Breast epithelium (tissue), 4 donors: ENCODE measurements around the gene EDAR. TPM values are rescaled to one million over a fixed set of nuclear protein-coding genes. Genes with fewer than 3 reads are reported as not detected.

ENCODE experiments used
- DNase-seq, 2 donors: peaks; one replicate each; pipeline ENCODE4 v3.0.0-alpha.2; 2019; ENCODE audit warnings: low spot score in 2 of 2
- H3K27ac ChIP-seq, 2 donors: fragments of 200-600 bp; sonication (generic) in 1 of 2; one replicate each; pipeline ENCODE4 v1.5.1; 2016 to 2019; ENCODE audit warnings: mild to moderate bottlenecking in 1 of 2
- H3K27me3 ChIP-seq, 2 donors: fragments of 200-600 bp; sonication (generic) in 1 of 2; one replicate each; pipeline versions ENCODE4 v1.5.1 to v1.6.0; 2017 to 2019; ENCODE audit warnings: control low read depth in 1 of 2, mild to moderate bottlenecking in 1 of 2
- H3K36me3 ChIP-seq: fragments of 200-600 bp; one replicate; pipeline ENCODE4 v1.5.1; 2019
- H3K4me1 ChIP-seq, 2 donors: fragments of 200-600 bp; sonication (generic); one replicate each; pipeline ENCODE4 v1.5.1; 2016 to 2019; ENCODE audit warnings: control low read depth in 1 of 2
- H3K4me3 ChIP-seq, 3 donors: fragments of 200-600 bp; sonication (generic); 1 replicate in 2 of 3; 2 replicates in 1 of 3; pipeline ENCODE4 v1.5.1; 2016 to 2019; ENCODE audit warnings: mild to moderate bottlenecking in 3 of 3, moderate library complexity in 2 of 3
- H3K9me3 ChIP-seq, 2 donors: fragments of 200-600 bp; sonication (generic) in 1 of 2; one replicate each; pipeline ENCODE4 v1.5.1; 2016 to 2019; ENCODE audit warnings: control low read depth in 1 of 2
- CTCF ChIP-seq, 3 donors: fragments of 450-650 bp; IDR thresholded peaks; one replicate each; pipeline ENCODE4 v1.5.1; 2016 to 2017; ENCODE audit warnings: antibody characterized with exemption in 3 of 3, mild to moderate bottlenecking in 3 of 3, moderate library complexity in 3 of 3
- POLR2A ChIP-seq: fragments of 450-650 bp; IDR thresholded peaks from one replicate; pipeline ENCODE4 v1.6.1; 2016; ENCODE audit warnings: antibody characterized with exemption, mild to moderate bottlenecking, moderate library complexity
- POLR2AphosphoS5 ChIP-seq, 3 donors: sonication (generic); formaldehyde crosslinking; IDR thresholded peaks; one replicate each; pipeline ENCODE4 v1.6.1; 2017; ENCODE audit warnings: antibody characterized with exemption in 3 of 3
- intact Hi-C: fragments of 100-400 bp; cut with DNase I; formaldehyde crosslinking; loops from one replicate; pipeline ENCODE4 v1.15.1; 2023; ENCODE audit warnings: low total_unique reads
- total RNA-seq, 3 donors: library from RNA; depleted of rRNA; stranded (reverse); fragments of >200 nt; gene quantifications; one replicate each; pipeline ENCODE4 v1.1.0, GENCODE V29; 2016

Gene EDAR
- total RNA-seq, 3 donors from 2014 or later = 0.29 TPM; not detected in 2

GRCh38 chr2:108907822-108908712, 81.0 kb downstream of the EDAR start:
- Histone ChIP-seq H3K4me3 (no peak overlapping the region), H3K9me3 (no peaks in the 10 kb centered on the region), H3K27ac (no peak overlapping the region), H3K4me1 (peaks cover 0 to 7% of the 10 kb centered on the region in 2 donors), H3K36me3 (no peaks in the 10 kb centered on the region), H3K27me3 (no peaks in the 10 kb centered on the region)
- intact Hi-C loops = no loop called here
- peak in 1 of 2 donors; percentile 17 for DNase-seq
- TF ChIP-seq POLR2AphosphoS5 (IDR thresholded peaks at IDR 0.05) (no peak), POLR2A (no peak), CTCF (IDR thresholded peaks at IDR 0.05) (no peak)

- TF ChIP-seq POLR2A (no peak), CTCF (IDR thresholded peaks at IDR 0.05) (no peak), POLR2AphosphoS5 (IDR thresholded peaks at IDR 0.05) (no peak)
- Histone ChIP-seq H3K4me3 (no peak overlapping the region), H3K9me3 (no peaks in the 10 kb centered on the region), H3K27me3 (no peaks in the 10 kb centered on the region), H3K4me1 (peaks cover 0 to 7% of the 10 kb centered on the region in 2 donors), H3K36me3 (no peaks in the 10 kb centered on the region), H3K27ac (no peak overlapping the region)
- intact Hi-C loops = no loop called here
- DNase-seq = peak in 1 of 2 donors; percentile 8
These were observed 82.5 kb downstream of the EDAR start for GRCh38 chr2:108906403-108907077.

GRCh38 chr2:108905906-108906305, 83.1 kb downstream of the EDAR start:
- intact Hi-C loops = no loop called here
- Histone ChIP-seq H3K27ac (no peak overlapping the region), H3K4me3 (no peak overlapping the region), H3K9me3 (no peaks in the 10 kb centered on the region), H3K4me1 (peaks cover 0 to 7% of the 10 kb centered on the region in 2 donors), H3K36me3 (no peaks in the 10 kb centered on the region), H3K27me3 (no peaks in the 10 kb centered on the region)
- TF ChIP-seq CTCF (IDR thresholded peaks at IDR 0.05) (no peak), POLR2A (no peak), POLR2AphosphoS5 (IDR thresholded peaks at IDR 0.05) (no peak)
- peak in 1 of 2 donors; percentile 2 for DNase-seq

- DNase-seq = peak in 1 of 2 donors; percentile 36
- H3K4me3 ChIP-seq = no peak overlapping the region
- intact Hi-C loops = no loop called here
- H3K4me1 ChIP-seq = peaks cover 0 to 7% of the 10 kb centered on the region in 2 donors
- H3K9me3 ChIP-seq = no peaks in the 10 kb centered on the region
- H3K27ac ChIP-seq = no peak overlapping the region
- H3K27me3 ChIP-seq = no peaks in the 10 kb centered on the region
- no peak for TF ChIP-seq POLR2A
- TF ChIP-seq CTCF (IDR thresholded peaks at IDR 0.05) = no peak
- TF ChIP-seq POLR2AphosphoS5 (IDR thresholded peaks at IDR 0.05) = no peak
- no peaks in the 10 kb centered on the region for H3K36me3 ChIP-seq
These were observed 83.8 kb downstream of the EDAR start for GRCh38 chr2:108905176-108905575.

GRCh38 chr2:108904680-108905079, 84.3 kb downstream of the EDAR start:
- Histone ChIP-seq H3K9me3 (no peaks in the 10 kb centered on the region), H3K4me3 (no peak overlapping the region), H3K27me3 (no peaks in the 10 kb centered on the region), H3K4me1 (peaks cover 0 to 7% of the 10 kb centered on the region in 2 donors), H3K36me3 (no peaks in the 10 kb centered on the region), H3K27ac (no peak overlapping the region)
- intact Hi-C loops = no loop called here
- no peak for DNase-seq
- TF ChIP-seq CTCF (IDR thresholded peaks at IDR 0.05) (no peak), POLR2A (no peak), POLR2AphosphoS5 (IDR thresholded peaks at IDR 0.05) (no peak)
